Body of pancreas (tissue), 4 donors: ENCODE results near the gene SELENOM.

Experiments
- POLR2A ChIP-seq, 3 donors: fragments of 450-650 bp; IDR thresholded peaks; one replicate each; pipeline ENCODE4 v1.6.1; 2016; ENCODE audit warnings: antibody characterized with exemption in 3 of 3, mild to moderate bottlenecking in 2 of 3
- TF ChIP-seq, protein P1 (sequence below), 7 experiments: fragments of 450-650 bp in 4 of 7; fragments of 200-600 bp in 3 of 7; sonication (generic) in 3 of 7; IDR thresholded peaks; one replicate each; pipeline ENCODE4 v1.5.1; 2016 to 2019; ENCODE audit warnings: antibody characterized with exemption in 7 of 7

DNA sequence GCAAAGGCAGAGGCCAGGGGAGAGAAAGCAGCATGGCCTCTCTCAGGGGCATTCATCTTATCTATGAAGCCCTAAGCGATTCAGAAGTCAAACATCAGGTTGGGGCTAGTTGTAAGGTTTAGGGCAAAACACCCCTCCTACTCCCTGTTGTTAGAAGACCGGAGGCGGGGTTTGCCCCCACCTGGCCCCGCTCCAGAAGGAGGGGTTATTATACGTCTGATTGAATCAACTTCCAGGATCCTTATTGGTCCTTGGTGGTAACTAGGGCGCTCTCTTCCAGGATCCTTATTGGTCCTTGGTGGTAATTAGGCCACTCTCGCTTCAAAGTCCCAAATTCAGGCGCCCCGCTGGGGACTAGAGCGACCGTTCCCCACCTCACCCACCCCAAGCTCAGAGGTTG is 38.4 kb downstream of the SELENOM start:
- TF ChIP-seq, protein P1, sequence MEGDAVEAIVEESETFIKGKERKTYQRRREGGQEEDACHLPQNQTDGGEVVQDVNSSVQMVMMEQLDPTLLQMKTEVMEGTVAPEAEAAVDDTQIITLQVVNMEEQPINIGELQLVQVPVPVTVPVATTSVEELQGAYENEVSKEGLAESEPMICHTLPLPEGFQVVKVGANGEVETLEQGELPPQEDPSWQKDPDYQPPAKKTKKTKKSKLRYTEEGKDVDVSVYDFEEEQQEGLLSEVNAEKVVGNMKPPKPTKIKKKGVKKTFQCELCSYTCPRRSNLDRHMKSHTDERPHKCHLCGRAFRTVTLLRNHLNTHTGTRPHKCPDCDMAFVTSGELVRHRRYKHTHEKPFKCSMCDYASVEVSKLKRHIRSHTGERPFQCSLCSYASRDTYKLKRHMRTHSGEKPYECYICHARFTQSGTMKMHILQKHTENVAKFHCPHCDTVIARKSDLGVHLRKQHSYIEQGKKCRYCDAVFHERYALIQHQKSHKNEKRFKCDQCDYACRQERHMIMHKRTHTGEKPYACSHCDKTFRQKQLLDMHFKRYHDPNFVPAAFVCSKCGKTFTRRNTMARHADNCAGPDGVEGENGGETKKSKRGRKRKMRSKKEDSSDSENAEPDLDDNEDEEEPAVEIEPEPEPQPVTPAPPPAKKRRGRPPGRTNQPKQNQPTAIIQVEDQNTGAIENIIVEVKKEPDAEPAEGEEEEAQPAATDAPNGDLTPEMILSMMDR (IDR thresholded peaks at IDR 0.05), result no peak
- TF ChIP-seq POLR2A (IDR thresholded peaks at IDR 0.05), result no peak
